Measurements from ENCODE around the gene MLC1. TPM values are rescaled to one million over a fixed set of nuclear protein-coding genes. Genes with fewer than 3 reads are reported as not detected.

The MLC1 gene
- total and polyA plus RNA-seq, 8 donors, result 0.39 to 3.0 (median 2.1) TPM

DNA sequence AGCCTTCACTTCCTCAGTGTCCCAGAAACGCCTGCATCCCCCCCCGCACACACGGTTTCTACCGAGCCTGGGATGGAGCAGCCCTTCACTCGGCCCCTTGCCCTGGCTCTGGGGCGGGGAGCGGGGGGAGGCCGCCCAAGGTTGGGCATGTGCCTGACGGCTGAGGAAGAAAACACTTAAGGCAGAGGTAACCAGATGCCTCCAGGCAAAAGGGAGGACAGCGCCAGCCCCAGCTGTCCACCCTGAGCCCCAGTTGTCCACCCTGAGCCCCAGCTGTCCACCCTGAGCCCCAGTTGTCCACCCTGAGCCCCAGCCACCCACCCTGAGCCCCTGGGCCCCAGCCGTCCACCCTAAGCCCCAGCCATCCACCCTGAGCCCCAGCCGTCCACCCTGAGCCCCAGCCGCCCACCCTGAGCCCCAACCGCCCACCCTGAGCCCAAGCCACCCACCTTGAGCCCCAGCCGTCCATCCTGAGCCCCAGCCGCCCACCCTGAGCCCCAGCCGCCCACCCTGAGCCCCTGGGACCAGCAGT is 23.3 kb downstream of the MLC1 start:
- Histone ChIP-seq H3K4me1 (peaks cover 10 to 20% of the 10 kb centered on the region in 2 donors), H3K9me3 (no peaks in the 10 kb centered on the region), H3K36me3 (no peaks in the 10 kb centered on the region), H3K4me3 (no peak overlapping the region), H3K27ac (no peak overlapping the region), H3K27me3 (peaks cover 7 to 72% of the 10 kb centered on the region in 2 donors)
- intact Hi-C loops (cut with DNase I), result no loop called here
- ATAC-seq (no peak), DNase-seq (peak in 1 of 4 donors; percentile 56)
- TF ChIP-seq, protein P1, sequence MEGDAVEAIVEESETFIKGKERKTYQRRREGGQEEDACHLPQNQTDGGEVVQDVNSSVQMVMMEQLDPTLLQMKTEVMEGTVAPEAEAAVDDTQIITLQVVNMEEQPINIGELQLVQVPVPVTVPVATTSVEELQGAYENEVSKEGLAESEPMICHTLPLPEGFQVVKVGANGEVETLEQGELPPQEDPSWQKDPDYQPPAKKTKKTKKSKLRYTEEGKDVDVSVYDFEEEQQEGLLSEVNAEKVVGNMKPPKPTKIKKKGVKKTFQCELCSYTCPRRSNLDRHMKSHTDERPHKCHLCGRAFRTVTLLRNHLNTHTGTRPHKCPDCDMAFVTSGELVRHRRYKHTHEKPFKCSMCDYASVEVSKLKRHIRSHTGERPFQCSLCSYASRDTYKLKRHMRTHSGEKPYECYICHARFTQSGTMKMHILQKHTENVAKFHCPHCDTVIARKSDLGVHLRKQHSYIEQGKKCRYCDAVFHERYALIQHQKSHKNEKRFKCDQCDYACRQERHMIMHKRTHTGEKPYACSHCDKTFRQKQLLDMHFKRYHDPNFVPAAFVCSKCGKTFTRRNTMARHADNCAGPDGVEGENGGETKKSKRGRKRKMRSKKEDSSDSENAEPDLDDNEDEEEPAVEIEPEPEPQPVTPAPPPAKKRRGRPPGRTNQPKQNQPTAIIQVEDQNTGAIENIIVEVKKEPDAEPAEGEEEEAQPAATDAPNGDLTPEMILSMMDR (IDR thresholded peaks at IDR 0.05), result no peak

DNA sequence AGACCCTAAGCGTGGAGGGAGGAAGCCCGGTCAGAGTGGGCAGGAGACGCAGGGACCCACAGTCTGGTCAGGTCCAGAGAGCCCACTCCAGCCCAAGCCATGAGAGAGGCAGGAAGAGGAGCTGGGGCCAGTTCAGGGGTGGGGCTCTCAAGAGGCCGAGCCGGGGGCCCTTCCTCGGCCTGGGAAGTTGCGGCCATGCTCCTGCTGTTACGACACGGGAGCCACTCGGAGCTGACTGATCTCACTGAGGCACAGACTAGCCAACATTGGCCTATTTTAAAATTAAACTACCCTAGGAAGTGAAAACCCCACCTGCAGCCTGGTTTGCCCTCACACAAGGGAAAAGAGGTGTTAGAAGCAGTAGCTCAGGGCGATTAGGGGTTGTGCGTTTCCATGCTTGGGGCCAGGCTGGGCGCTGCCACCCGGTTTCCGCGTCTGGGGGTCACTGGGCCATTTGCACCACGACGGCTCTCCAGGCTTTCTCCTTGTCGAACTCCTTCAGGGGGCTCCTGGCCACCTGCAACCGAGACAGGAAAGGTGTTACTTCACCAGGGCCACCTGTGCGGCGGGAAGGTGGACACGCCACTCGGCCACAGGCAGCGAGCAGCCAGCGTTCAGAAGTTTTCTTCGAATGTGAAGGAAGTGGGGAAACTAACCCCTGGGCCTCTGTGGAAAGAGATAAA is 23.9 kb downstream of the MLC1 start:
- intact Hi-C loops (cut with DNase I), result no loop called here
- peaks cover 10 to 20% of the 10 kb centered on the region in 2 donors for H3K4me1 ChIP-seq

DNA sequence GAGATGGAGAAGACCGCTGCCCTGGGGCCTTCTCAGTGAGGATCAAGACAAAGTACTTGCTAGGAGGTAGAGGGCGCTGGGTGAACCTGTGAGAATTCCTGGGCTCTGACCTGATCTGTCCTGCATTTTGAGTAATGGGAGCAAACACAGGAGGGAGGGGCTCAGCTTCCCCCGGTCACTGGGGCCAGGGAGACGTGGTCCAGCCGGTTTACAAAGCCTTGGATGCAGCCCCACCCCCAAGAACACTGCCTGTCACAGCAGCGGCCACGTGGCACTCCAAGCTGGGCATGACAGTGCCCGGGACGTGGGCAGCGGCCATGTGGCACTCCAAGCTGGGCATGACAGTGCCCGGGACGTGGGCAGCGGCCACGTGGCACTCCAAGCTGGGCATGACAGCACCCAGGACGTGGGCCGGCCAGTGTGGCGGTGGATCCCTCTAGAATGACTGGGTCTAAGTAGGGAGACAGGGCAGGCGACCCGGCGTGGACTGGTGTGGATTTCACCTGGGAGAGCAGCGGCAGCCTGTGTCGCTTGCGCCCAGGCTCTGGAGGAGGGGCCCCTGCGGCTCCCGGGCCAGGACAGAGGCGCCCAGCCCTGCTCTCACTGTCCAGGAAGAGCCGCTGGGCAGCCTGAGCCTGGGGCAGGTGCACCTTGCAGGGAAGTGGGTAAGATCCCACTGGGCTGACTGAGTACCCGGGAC is 24.6 kb downstream of the MLC1 start:
- intact Hi-C loops (cut with DNase I), result no loop called here
- H3K27me3 ChIP-seq, result peaks cover 7 to 82% of the 10 kb centered on the region in 2 donors
- DNase-seq, result peak in 2 of 4 donors; percentile 57 to 80
- H3K4me1 ChIP-seq, result peaks cover 10 to 20% of the 10 kb centered on the region in 2 donors
- H3K36me3 ChIP-seq, result no peaks in the 10 kb centered on the region
- no peaks in the 10 kb centered on the region for H3K9me3 ChIP-seq
- TF ChIP-seq, protein P1 (IDR thresholded peaks at IDR 0.05), result no peak
- H3K4me3 ChIP-seq, result no peak overlapping the region
- peak; percentile 54 for ATAC-seq
- no peak overlapping the region for H3K27ac ChIP-seq

More for the DNA sequence above, 23.9 kb downstream of the MLC1 start:
- Histone ChIP-seq H3K9me3 (no peaks in the 10 kb centered on the region), H3K27me3 (peaks cover 7 to 78% of the 10 kb centered on the region in 2 donors), H3K27ac (no peak overlapping the region), H3K4me3 (no peak overlapping the region), H3K36me3 (no peaks in the 10 kb centered on the region)
- TF ChIP-seq, protein P1 (IDR thresholded peaks at IDR 0.05), result no peak
- DNase-seq, result peak in 1 of 4 donors; percentile 74
- ATAC-seq, result peak; percentile 56

DNA sequence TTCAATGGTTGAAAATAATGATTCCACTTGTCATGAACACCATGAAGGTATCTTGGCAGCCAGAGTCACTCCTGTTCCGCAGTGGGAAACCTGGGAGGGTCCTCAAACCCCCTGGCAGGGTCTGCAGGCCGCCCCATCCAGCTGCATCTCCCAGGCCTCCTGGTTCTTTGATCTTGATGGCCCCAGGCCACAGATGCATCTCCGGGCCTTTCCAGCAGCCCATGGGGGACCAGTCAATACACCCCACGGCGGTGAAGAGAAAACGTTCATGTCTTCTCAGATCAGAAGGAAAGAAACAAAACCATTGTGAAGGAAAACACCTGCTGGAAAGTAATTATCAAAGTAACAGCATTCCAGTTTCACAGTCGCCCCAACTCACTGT is 25.4 kb downstream of the MLC1 start:
- Histone ChIP-seq H3K27me3 (peaks cover 7 to 79% of the 10 kb centered on the region in 2 donors), H3K4me1 (peaks cover 10 to 20% of the 10 kb centered on the region in 2 donors), H3K36me3 (no peaks in the 10 kb centered on the region), H3K4me3 (no peak overlapping the region), H3K9me3 (no peaks in the 10 kb centered on the region), H3K27ac (peak overlapping the region in 1 of 2 donors; percentile 19)
- DNase-seq (peak in 1 of 4 donors; percentile 41), ATAC-seq (no peak)
- intact Hi-C loops (cut with DNase I), result no loop called here
- TF ChIP-seq, protein P1 (IDR thresholded peaks at IDR 0.05), result no peak

All from left lung (tissue), 10 donors.